ENCODE results near the gene GRK2. TPM values are rescaled to one million over a fixed set of nuclear protein-coding genes. Genes with fewer than 3 reads are reported as not detected.
"Not testable (repeated sequence)": the region's sequence is repeated elsewhere in the genome, so short reads cannot be mapped to it uniquely, and the experiment has no call there.

Gene GRK2
- total and polyA plus RNA-seq, 5 donors from 2014 or later = 13.2 to 295 (median 25.4) TPM

GRCh38 chr11:67255353-67255752 is 10.9 kb upstream of the GRK2 start:
- Histone ChIP-seq H3K9me3 (ENCODE audit: control insufficient read depth in 2 of 2, low read length in 2 of 2) (no peaks in the 10 kb centered on the region), H3K4me3 (ENCODE audit: low read depth, low read length) (no peak overlapping the region), H3K36me3 (ENCODE audit: control insufficient read depth, insufficient read depth, low read length) (peaks cover 66% of the 10 kb centered on the region), H3K27me3 (ENCODE audit: control insufficient read depth, insufficient read depth, low read length) (no peaks in the 10 kb centered on the region), H3K4me1 (ENCODE audit: control insufficient read depth, insufficient read depth, low read length, poor library complexity, severe bottlenecking) (peaks cover 7% of the 10 kb centered on the region), H3K27ac (ENCODE audit: insufficient read depth, low read length, poor library complexity, severe bottlenecking) (no peak overlapping the region)
- Mint-ChIP-seq H3K9me3 (peaks cover 0 to 1% (median 0%) of the 10 kb centered on the region in 7 donors), H3K4me1 (peaks cover 0 to 56% (median 27%) of the 10 kb centered on the region in 4 donors), H3K4me3 (no peak overlapping the region), H3K27ac (peak overlapping the region in 2 of 3 donors; percentile 25 to 79), H3K36me3 (peaks cover 53% of the 10 kb centered on the region), H3K27me3 (no peaks in the 10 kb centered on the region)
- ATAC-seq (ENCODE audit: low read depth in 2 of 2) (no peak), DNase-seq (no peak)

- H3K27me3 ChIP-seq (ENCODE audit: control insufficient read depth, insufficient read depth, low read length) = no peaks in the 10 kb centered on the region
- H3K9me3 Mint-ChIP-seq = peaks cover 0 to 1% (median 0%) of the 10 kb centered on the region in 7 donors
- peaks cover 0 to 57% (median 26%) of the 10 kb centered on the region in 4 donors for H3K4me1 Mint-ChIP-seq
- H3K27me3 Mint-ChIP-seq = no peaks in the 10 kb centered on the region
- no peaks in the 10 kb centered on the region for H3K9me3 ChIP-seq (ENCODE audit: control insufficient read depth in 2 of 2, low read length in 2 of 2)
- peaks cover 7% of the 10 kb centered on the region for H3K4me1 ChIP-seq (ENCODE audit: control insufficient read depth, insufficient read depth, low read length, poor library complexity, severe bottlenecking)
- ATAC-seq (ENCODE audit: low read depth in 2 of 2) = no peak
- no peak overlapping the region for H3K4me3 Mint-ChIP-seq
- peaks cover 48% of the 10 kb centered on the region for H3K36me3 Mint-ChIP-seq
- H3K4me3 ChIP-seq (ENCODE audit: low read depth, low read length) = no peak overlapping the region
- H3K36me3 ChIP-seq (ENCODE audit: control insufficient read depth, insufficient read depth, low read length) = peaks cover 61% of the 10 kb centered on the region
- H3K27ac Mint-ChIP-seq = peak overlapping the region in 1 of 3 donors; percentile 25
- no peak for DNase-seq
- no peak overlapping the region for H3K27ac ChIP-seq (ENCODE audit: insufficient read depth, low read length, poor library complexity, severe bottlenecking)
Observed at GRCh38 chr11:67255864-67256263, 10.4 kb upstream of the GRK2 start.

- no peaks in the 10 kb centered on the region for H3K9me3 ChIP-seq (ENCODE audit: control insufficient read depth in 2 of 2, low read length in 2 of 2)
- H3K27me3 ChIP-seq (ENCODE audit: control insufficient read depth, insufficient read depth, low read length) = no peaks in the 10 kb centered on the region
- peaks cover 0 to 1% (median 0%) of the 10 kb centered on the region in 7 donors for H3K9me3 Mint-ChIP-seq
- H3K4me3 ChIP-seq (ENCODE audit: low read depth, low read length) = no peak overlapping the region
- peaks cover 42% of the 10 kb centered on the region for H3K36me3 Mint-ChIP-seq
- DNase-seq (no peak), ATAC-seq (ENCODE audit: low read depth in 2 of 2) (no peak)
- H3K27ac ChIP-seq (ENCODE audit: insufficient read depth, low read length, poor library complexity, severe bottlenecking) = no peak overlapping the region
- peaks cover 0 to 53% (median 23%) of the 10 kb centered on the region in 4 donors for H3K4me1 Mint-ChIP-seq
- H3K4me1 ChIP-seq (ENCODE audit: control insufficient read depth, insufficient read depth, low read length, poor library complexity, severe bottlenecking) = peaks cover 12% of the 10 kb centered on the region
- no peaks in the 10 kb centered on the region for H3K27me3 Mint-ChIP-seq
- H3K27ac Mint-ChIP-seq = peak overlapping the region in 1 of 3 donors; percentile 79
- peaks cover 54% of the 10 kb centered on the region for H3K36me3 ChIP-seq (ENCODE audit: control insufficient read depth, insufficient read depth, low read length)
- peak overlapping the region in 1 of 4 donors; percentile 27 for H3K4me3 Mint-ChIP-seq
Observed at GRCh38 chr11:67256477-67257135, 9.7 kb upstream of the GRK2 start.

GRCh38 chr11:67260406-67260805 is 5.9 kb upstream of the GRK2 start:
- Mint-ChIP-seq H3K9me3 (peaks cover 0 to 2% (median 0%) of the 10 kb centered on the region in 7 donors), H3K27me3 (peaks cover 9% of the 10 kb centered on the region), H3K4me1 (peaks cover 6 to 50% (median 29%) of the 10 kb centered on the region in 4 donors), H3K27ac (no peak overlapping the region), H3K4me3 (peak overlapping the region in 1 of 4 donors; percentile 44), H3K36me3 (peaks cover 11% of the 10 kb centered on the region)
- no peak for DNase-seq
- Histone ChIP-seq H3K27me3 (ENCODE audit: control insufficient read depth, insufficient read depth, low read length) (peaks cover 2% of the 10 kb centered on the region), H3K27ac (ENCODE audit: insufficient read depth, low read length, poor library complexity, severe bottlenecking) (no peak overlapping the region), H3K4me1 (ENCODE audit: control insufficient read depth, insufficient read depth, low read length, poor library complexity, severe bottlenecking) (peaks cover 21% of the 10 kb centered on the region), H3K36me3 (ENCODE audit: control insufficient read depth, insufficient read depth, low read length) (peaks cover 16% of the 10 kb centered on the region), H3K9me3 (ENCODE audit: control insufficient read depth in 2 of 2, low read length in 2 of 2) (no peaks in the 10 kb centered on the region), H3K4me3 (ENCODE audit: low read depth, low read length) (no peak overlapping the region)
- no peak for ATAC-seq (ENCODE audit: low read depth in 2 of 2)

- not testable (repeated sequence) for H3K9me3 ChIP-seq (ENCODE audit: control insufficient read depth in 2 of 2, low read length in 2 of 2); H3K27ac ChIP-seq (ENCODE audit: insufficient read depth, low read length, poor library complexity, severe bottlenecking); H3K9me3 Mint-ChIP-seq; H3K27me3 ChIP-seq (ENCODE audit: control insufficient read depth, insufficient read depth, low read length); ATAC-seq (ENCODE audit: low read depth in 2 of 2); H3K36me3 ChIP-seq (ENCODE audit: control insufficient read depth, insufficient read depth, low read length); H3K27me3 Mint-ChIP-seq; H3K36me3 Mint-ChIP-seq; H3K4me3 ChIP-seq (ENCODE audit: low read depth, low read length)
- peaks cover 6 to 50% (median 30%) of the 10 kb centered on the region in 4 donors for H3K4me1 Mint-ChIP-seq
- peak in 1 of 3 donors; percentile 48 for DNase-seq
- peak overlapping the region in 2 of 4 donors; percentile 56 to 68 for H3K4me3 Mint-ChIP-seq
- peak overlapping the region in 1 of 3 donors; percentile 20 for H3K27ac Mint-ChIP-seq
- H3K4me1 ChIP-seq (ENCODE audit: control insufficient read depth, insufficient read depth, low read length, poor library complexity, severe bottlenecking) = peaks cover 26% of the 10 kb centered on the region
Observed at GRCh38 chr11:67260885-67261639, 5.2 kb upstream of the GRK2 start.

- Mint-ChIP-seq H3K27me3 (peaks cover 9% of the 10 kb centered on the region), H3K4me1 (peaks cover 6 to 51% (median 30%) of the 10 kb centered on the region in 4 donors), H3K36me3 (peaks cover 6% of the 10 kb centered on the region), H3K27ac (peak overlapping the region in 1 of 3 donors; percentile 60), H3K9me3 (peaks cover 0 to 3% (median 0%) of the 10 kb centered on the region in 7 donors), H3K4me3 (peak overlapping the region in 1 of 4 donors; percentile 84)
- peaks cover 5% of the 10 kb centered on the region for H3K36me3 ChIP-seq (ENCODE audit: control insufficient read depth, insufficient read depth, low read length)
- H3K4me1 ChIP-seq (ENCODE audit: control insufficient read depth, insufficient read depth, low read length, poor library complexity, severe bottlenecking) = peaks cover 26% of the 10 kb centered on the region
- no peak overlapping the region for H3K4me3 ChIP-seq (ENCODE audit: low read depth, low read length)
- H3K27ac ChIP-seq (ENCODE audit: insufficient read depth, low read length, poor library complexity, severe bottlenecking) = no peak overlapping the region
- ATAC-seq (ENCODE audit: low read depth in 2 of 2) = no peak
- no peaks in the 10 kb centered on the region for H3K9me3 ChIP-seq (ENCODE audit: control insufficient read depth in 2 of 2, low read length in 2 of 2)
- DNase-seq = no peak
- peaks cover 2% of the 10 kb centered on the region for H3K27me3 ChIP-seq (ENCODE audit: control insufficient read depth, insufficient read depth, low read length)
Observed at GRCh38 chr11:67261640-67261945, 4.7 kb upstream of the GRK2 start.

GRCh38 chr11:67261946-67262681 is 4.2 kb upstream of the GRK2 start:
- peak overlapping the region; percentile 38 to 84 (median 73) for H3K4me3 Mint-ChIP-seq
- DNase-seq (no peak), ATAC-seq (ENCODE audit: low read depth in 2 of 2) (no peak)
- Histone ChIP-seq H3K9me3 (ENCODE audit: control insufficient read depth in 2 of 2, low read length in 2 of 2) (no peaks in the 10 kb centered on the region), H3K36me3 (ENCODE audit: control insufficient read depth, insufficient read depth, low read length) (peaks cover under 1% of the 10 kb centered on the region), H3K4me1 (ENCODE audit: control insufficient read depth, insufficient read depth, low read length, poor library complexity, severe bottlenecking) (peaks cover 26% of the 10 kb centered on the region), H3K4me3 (ENCODE audit: low read depth, low read length) (peak overlapping the region; percentile 53), H3K27me3 (ENCODE audit: control insufficient read depth, insufficient read depth, low read length) (peaks cover 2% of the 10 kb centered on the region), H3K27ac (ENCODE audit: insufficient read depth, low read length, poor library complexity, severe bottlenecking) (no peak overlapping the region)
- peaks cover 9% of the 10 kb centered on the region for H3K27me3 Mint-ChIP-seq
- peaks cover 0 to 3% (median 0%) of the 10 kb centered on the region in 7 donors for H3K9me3 Mint-ChIP-seq
- peak overlapping the region in 2 of 3 donors; percentile 60 to 84 for H3K27ac Mint-ChIP-seq
- peaks cover 2% of the 10 kb centered on the region for H3K36me3 Mint-ChIP-seq
- H3K4me1 Mint-ChIP-seq = peaks cover 6 to 51% (median 30%) of the 10 kb centered on the region in 4 donors

All from CD4-positive, CD25-positive, alpha-beta regulatory T cell (primary cell).